BJ (cell line): ENCODE measurements around the gene HPN. TPM values are rescaled to one million over a fixed set of nuclear protein-coding genes. Genes with fewer than 3 reads are reported as not detected.
"Not testable (repeated sequence)": the region's sequence is repeated elsewhere in the genome, so short reads cannot be mapped to it uniquely, and the experiment has no call there.

ENCODE experiments used
- CTCF ChIA-PET: fragments of 350-600 bp; formaldehyde crosslinking; extraction: SDS; loops from one replicate; lab custom pipeline; 2021; ENCODE audit warnings: antibody characterized with exemption, inconsistent platforms; lab: Yijun Ruan, JAX
- POLR2A ChIA-PET: fragments of 300-600 bp; sonication (Branson Sonifier 250); formaldehyde crosslinking; extraction: SDS; loops from one replicate; lab custom pipeline; 2021; ENCODE audit warnings: antibody characterized with exemption; lab: Charles Lee
- DNase-seq: peaks from one replicate; pipeline ENCODE4 v3.0.0-alpha.2; 2011; ENCODE audit warnings: low read depth
- H3K27me3 ChIP-seq: 2 replicates; pipeline ENCODE4 v1.6.0; 2011; ENCODE audit warnings: low read length; ENCODE audit not compliant: control insufficient read depth, insufficient read depth
- H3K36me3 ChIP-seq: 2 replicates; pipeline ENCODE4 v1.5.1; 2011; ENCODE audit warnings: low read length; ENCODE audit not compliant: control insufficient read depth, insufficient read depth
- H3K4me3 ChIP-seq: 2 replicates; pipeline ENCODE4 v1.5.1; 2011; ENCODE audit warnings: low read depth, mild to moderate bottlenecking, control low read depth, low read length
- polyA plus RNA-seq: library from polyadenylated mRNA; depleted of rRNA; stranded (reverse); fragments of >200 nt; gene quantifications from 2 replicates; pipeline ENCODE4 v1.2.3, GENCODE V29; 2011
- TF ChIP-seq, protein P1 (sequence below): IDR thresholded peaks from 2 replicates; pipeline ENCODE4 v1.5.1; 2011; ENCODE audit warnings: low read depth, mild to moderate bottlenecking, control low read depth, inconsistent platforms, low read length, moderate library complexity; ENCODE audit not compliant: insufficient read depth

HPN gene
- polyA plus RNA-seq, 1 experiment, result not detected

DNA sequence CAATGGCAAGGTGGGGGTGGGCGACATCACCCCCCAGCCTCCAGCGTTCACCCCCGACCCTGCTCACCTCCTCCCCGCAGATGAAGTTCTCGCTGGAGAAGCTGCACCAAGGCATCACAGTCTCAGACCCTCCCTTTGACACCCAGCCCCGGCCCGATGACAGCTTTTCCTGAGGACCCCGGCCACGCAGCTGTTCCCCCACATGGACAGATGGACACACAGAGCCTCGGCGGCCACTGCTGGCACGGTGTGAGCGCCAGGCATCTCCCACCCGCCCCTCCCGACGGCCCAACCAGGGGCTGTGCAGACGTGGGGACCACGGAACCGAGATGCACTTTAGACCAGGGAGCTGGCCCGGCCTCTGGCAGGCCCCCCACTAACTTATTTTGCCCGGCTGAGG, 15.6 kb upstream of the HPN start:
- Histone ChIP-seq H3K27me3 (no peaks in the 10 kb centered on the region), H3K4me3 (no peak overlapping the region), H3K36me3 (peaks cover 30% of the 10 kb centered on the region)
- ChIA-PET POLR2A (interaction anchor here (0.5 kb wide), 1 partner anchor 713 kb away, joined by 3 read pairs; no protein-coding TSS in a partner anchor), CTCF (interaction anchor here (0.8 to 2.6 kb wide), 4 partner anchors 13 to 54 kb away, joined by 3 to 18 read pairs (median 4); no protein-coding TSS in a partner anchor)
- TF ChIP-seq, protein P1, sequence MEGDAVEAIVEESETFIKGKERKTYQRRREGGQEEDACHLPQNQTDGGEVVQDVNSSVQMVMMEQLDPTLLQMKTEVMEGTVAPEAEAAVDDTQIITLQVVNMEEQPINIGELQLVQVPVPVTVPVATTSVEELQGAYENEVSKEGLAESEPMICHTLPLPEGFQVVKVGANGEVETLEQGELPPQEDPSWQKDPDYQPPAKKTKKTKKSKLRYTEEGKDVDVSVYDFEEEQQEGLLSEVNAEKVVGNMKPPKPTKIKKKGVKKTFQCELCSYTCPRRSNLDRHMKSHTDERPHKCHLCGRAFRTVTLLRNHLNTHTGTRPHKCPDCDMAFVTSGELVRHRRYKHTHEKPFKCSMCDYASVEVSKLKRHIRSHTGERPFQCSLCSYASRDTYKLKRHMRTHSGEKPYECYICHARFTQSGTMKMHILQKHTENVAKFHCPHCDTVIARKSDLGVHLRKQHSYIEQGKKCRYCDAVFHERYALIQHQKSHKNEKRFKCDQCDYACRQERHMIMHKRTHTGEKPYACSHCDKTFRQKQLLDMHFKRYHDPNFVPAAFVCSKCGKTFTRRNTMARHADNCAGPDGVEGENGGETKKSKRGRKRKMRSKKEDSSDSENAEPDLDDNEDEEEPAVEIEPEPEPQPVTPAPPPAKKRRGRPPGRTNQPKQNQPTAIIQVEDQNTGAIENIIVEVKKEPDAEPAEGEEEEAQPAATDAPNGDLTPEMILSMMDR, result no peak
- DNase-seq, result no peak

DNA sequence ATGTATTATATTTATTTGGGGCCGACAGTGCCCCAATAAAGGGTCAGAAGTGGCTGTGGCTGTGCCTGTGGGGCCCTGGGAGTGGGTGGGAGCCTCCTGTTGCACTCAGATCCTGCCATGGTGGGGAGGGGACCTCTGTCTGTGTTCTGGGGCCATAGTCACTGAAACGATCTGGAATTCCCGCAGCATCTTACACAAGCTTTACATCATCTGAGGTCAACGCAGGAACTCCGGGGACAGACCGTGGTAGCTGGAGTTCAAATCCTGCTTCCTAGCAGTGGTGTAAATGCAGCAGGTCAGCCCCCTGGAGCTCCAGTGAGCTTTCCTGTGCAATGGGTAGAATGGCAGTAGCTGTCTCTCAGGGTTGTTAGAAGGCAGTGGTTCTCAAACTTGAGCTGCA, 15.1 kb upstream of the HPN start:
- ChIA-PET CTCF (interaction anchor here (0.8 to 2.6 kb wide), 4 partner anchors 13 to 54 kb away, joined by 3 to 18 read pairs (median 4); no protein-coding TSS in a partner anchor), POLR2A (interaction anchor here (0.5 kb wide), 1 partner anchor 713 kb away, joined by 3 read pairs; no protein-coding TSS in a partner anchor)
- Histone ChIP-seq H3K4me3 (no peak overlapping the region), H3K27me3 (no peaks in the 10 kb centered on the region), H3K36me3 (peaks cover 26% of the 10 kb centered on the region)
- no peak for DNase-seq
- TF ChIP-seq, protein P1, result no peak

DNA sequence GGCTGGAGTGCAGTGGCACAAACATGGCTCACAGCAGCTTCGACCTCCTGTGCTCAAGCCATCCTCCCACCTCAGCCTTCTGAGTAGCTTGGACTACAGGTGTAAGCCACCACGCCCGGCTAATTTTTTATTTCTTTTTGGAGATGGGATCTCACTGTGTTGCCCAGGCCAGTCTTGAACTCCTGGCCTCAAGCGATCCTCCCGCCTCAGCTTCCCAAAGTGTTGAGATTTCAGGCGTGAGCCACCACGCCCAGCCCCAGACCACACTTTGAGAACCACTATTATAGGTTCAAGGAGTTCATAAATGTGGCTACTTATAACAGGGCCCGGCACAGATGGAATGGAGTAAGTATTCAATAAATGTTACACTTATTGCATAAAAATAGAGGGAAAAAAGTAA, 14.5 kb upstream of the HPN start:
- TF ChIP-seq, protein P1, result no peak
- H3K4me3 ChIP-seq, result no peak overlapping the region
- peaks cover 21% of the 10 kb centered on the region for H3K36me3 ChIP-seq
- ChIA-PET CTCF (interaction anchor here (0.8 to 2.6 kb wide), 4 partner anchors 14 to 55 kb away, joined by 3 to 18 read pairs (median 4); no protein-coding TSS in a partner anchor), POLR2A (no interaction called here)
- no peaks in the 10 kb centered on the region for H3K27me3 ChIP-seq
- no peak for DNase-seq

DNA sequence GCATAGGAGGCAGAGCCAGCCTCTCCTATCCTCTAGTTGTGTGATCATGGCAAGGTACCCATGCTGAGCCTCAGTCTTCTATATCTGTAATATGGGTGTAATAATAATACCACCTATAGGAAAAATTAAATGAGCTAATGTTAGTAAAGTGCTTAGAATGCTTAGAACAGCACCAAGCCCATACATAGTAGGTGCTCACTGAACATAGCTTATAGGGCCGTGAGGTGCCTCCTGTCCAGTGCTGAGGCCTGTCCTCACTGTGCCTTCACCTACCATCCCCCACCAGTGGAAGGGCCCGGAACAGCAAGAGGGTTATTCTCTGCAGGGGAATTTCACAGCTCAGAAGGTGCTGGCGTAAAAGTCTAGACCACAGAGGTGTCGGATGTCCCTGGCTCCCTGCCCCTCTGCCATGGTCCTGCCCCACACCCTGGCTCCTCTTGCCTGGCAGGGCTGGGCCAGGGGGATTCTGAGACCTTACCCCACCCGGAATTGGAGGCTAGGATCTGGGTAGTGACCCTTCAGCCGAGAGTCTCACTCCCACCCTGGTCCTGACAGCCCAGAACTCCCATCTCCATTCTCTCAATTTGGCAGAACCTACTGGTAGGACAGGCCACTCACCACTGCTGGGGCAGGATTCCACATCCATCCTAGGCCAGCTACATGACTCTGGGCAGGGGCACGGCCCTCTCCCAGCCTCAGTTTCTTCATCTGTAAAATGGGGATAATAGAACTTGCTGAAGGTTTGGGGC, 13.5 kb upstream of the HPN start:
- no peak overlapping the region for H3K4me3 ChIP-seq
- peaks cover 17% of the 10 kb centered on the region for H3K36me3 ChIP-seq
- ChIA-PET POLR2A (no interaction called here), CTCF (interaction anchor here (0.8 to 2.6 kb wide), 3 partner anchors 11 to 56 kb away, joined by 3 to 18 read pairs (median 5); no protein-coding TSS in a partner anchor)
- TF ChIP-seq, protein P1, result no peak
- H3K27me3 ChIP-seq, result no peaks in the 10 kb centered on the region
- DNase-seq, result no peak

DNA sequence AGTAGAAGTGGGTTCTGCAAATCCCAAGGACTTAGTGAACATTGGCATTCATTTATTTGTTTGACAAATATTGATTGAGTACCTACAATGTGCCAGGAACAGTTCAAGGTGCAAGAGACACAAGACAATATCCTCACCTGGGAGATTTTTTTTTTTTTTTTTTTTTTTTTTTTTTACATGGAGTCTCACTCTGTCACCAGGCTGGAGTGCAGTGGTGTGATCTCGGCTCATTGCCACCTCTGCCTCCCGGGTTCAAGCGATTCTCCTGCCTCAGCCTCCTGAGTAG, 13.0 kb upstream of the HPN start:
- POLR2A ChIA-PET, H3K27me3 ChIP-seq, DNase-seq, H3K4me3 ChIP-seq: not testable (repeated sequence)
- CTCF ChIA-PET, result interaction anchor here (2.6 kb wide), 1 partner anchor 16 kb away, joined by 18 read pairs; no protein-coding TSS in a partner anchor
- H3K36me3 ChIP-seq, result peaks cover 17% of the 10 kb centered on the region

DNA sequence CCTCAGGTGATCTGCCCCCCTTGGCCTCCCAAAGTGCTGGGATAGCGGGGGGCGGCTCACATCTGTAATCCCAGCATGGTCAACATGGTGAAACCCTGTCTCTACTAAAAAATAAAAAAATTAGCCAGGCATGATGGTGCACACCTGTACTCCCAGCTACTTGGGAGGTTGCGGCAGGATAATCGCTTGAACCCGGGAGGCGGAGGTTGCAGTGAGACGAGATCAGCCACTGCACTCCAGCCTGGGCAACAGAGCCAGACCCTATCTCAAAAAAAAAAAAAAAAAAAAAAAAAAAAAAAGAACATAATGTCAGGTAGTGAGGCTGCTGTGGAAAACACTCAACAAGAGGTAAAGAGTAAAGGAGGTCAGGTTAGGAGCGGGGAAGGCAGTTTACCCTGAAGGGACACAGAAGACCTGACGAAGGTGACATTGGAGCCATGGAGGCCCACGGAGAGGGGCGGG, 12.2 kb upstream of the HPN start:
- DNase-seq, POLR2A ChIA-PET, H3K27me3 ChIP-seq, H3K4me3 ChIP-seq: not testable (repeated sequence)
- H3K36me3 ChIP-seq, result peaks cover 15% of the 10 kb centered on the region
- CTCF ChIA-PET, result interaction anchor here (1.0 kb wide), 1 partner anchor 55 kb away, joined by 3 read pairs; no protein-coding TSS in a partner anchor
